HEK293 (cell line): Measurements from ENCODE around the gene ICAM2.

Experiments used
- CTCF ChIA-PET: fragments of 350-600 bp; formaldehyde crosslinking; extraction: SDS; loops from one replicate; lab custom pipeline; 2021; ENCODE audit warnings: antibody characterized with exemption; lab: Yijun Ruan, JAX
- POLR2A ChIA-PET: fragments of 300-600 bp; formaldehyde crosslinking; extraction: SDS; loops from one replicate; lab custom pipeline; 2020; ENCODE audit warnings: antibody characterized with exemption, inconsistent platforms; lab: Yijun Ruan, JAX
- H3K27ac ChIP-seq: fragments of 200-500 bp; sonication (Bioruptor generic); 2 replicates; pipeline ENCODE4 v1.5.1; 2014; ENCODE audit warnings: low read depth, low read length, control low read depth, inconsistent platforms; ENCODE audit errors: extremely low read depth
- H3K36me3 ChIP-seq, 2 experiments: fragments of 200-500 bp in 1 of 2; sonication (Bioruptor generic) in 1 of 2; 1 replicate in 1 of 2; 2 replicates in 1 of 2; pipeline ENCODE4 v1.5.1; 2014 to 2017; ENCODE audit warnings: inconsistent platforms in 2 of 2, low read length in 2 of 2; ENCODE audit not compliant: control insufficient read depth in 2 of 2, insufficient read depth in 1 of 2
- H3K4me1 ChIP-seq: fragments of 200-500 bp; sonication (Bioruptor generic); 2 replicates; pipeline ENCODE4 v1.5.1; 2014; ENCODE audit warnings: mild to moderate bottlenecking, low read length, inconsistent platforms; ENCODE audit not compliant: control insufficient read depth, insufficient read depth
- H3K4me3 ChIP-seq: 2 replicates; pipeline ENCODE4 v1.5.1; 2011; ENCODE audit warnings: low read depth, mild to moderate bottlenecking, control low read depth, low read length, moderate library complexity
- H3K9me3 ChIP-seq: fragments of 200-500 bp; sonication (Bioruptor generic); 2 replicates; pipeline ENCODE4 v1.5.1; 2014; ENCODE audit warnings: low read depth, low read length, inconsistent platforms; ENCODE audit not compliant: control insufficient read depth, insufficient read depth
- BCL11A ChIP-seq: fragments of 450-650 bp; formaldehyde crosslinking; IDR thresholded peaks from 2 replicates; pipeline ENCODE4 v1.5.1; 2016; ENCODE audit warnings: low read depth, missing biosample characterization, missing genetic modification characterization
- EGR2 ChIP-seq: fragments of 450-650 bp; formaldehyde crosslinking; IDR thresholded peaks from 2 replicates; pipeline ENCODE4 v1.5.1; 2016; ENCODE audit warnings: low read depth, missing biosample characterization, missing genetic modification characterization
- FEZF1 ChIP-seq: fragments of 450-650 bp; formaldehyde crosslinking; IDR thresholded peaks from 2 replicates; pipeline ENCODE4 v1.5.1; 2016; ENCODE audit warnings: missing biosample characterization, missing genetic modification characterization
- HOXD13 ChIP-seq: sonication (generic); formaldehyde crosslinking; IDR thresholded peaks from 2 replicates; pipeline ENCODE4 v1.8.0; 2022; ENCODE audit warnings: missing genetic modification reagents, borderline replicate concordance
- KLF17 ChIP-seq: fragments of 450-650 bp; formaldehyde crosslinking; IDR thresholded peaks from 2 replicates; pipeline ENCODE4 v1.5.1; 2016; ENCODE audit warnings: missing biosample characterization, missing genetic modification characterization
- KLF8 ChIP-seq: fragments of 450-650 bp; formaldehyde crosslinking; IDR thresholded peaks from 2 replicates; pipeline ENCODE4 v1.5.1; 2016; ENCODE audit warnings: missing biosample characterization, missing genetic modification characterization
- KLF9 ChIP-seq: fragments of 450-650 bp; formaldehyde crosslinking; IDR thresholded peaks from 2 replicates; pipeline ENCODE4 v1.5.1; 2016; ENCODE audit warnings: missing biosample characterization, missing genetic modification characterization, low read depth
- RBAK ChIP-seq: fragments of 450-650 bp; formaldehyde crosslinking; IDR thresholded peaks from 2 replicates; pipeline ENCODE4 v1.5.1; 2016; ENCODE audit warnings: missing biosample characterization, missing genetic modification characterization
- ZBTB21 ChIP-seq: fragments of 450-650 bp; formaldehyde crosslinking; IDR thresholded peaks from 2 replicates; pipeline ENCODE4 v1.5.1; 2017; ENCODE audit warnings: missing biosample characterization, missing genetic modification characterization
- ZBTB48 ChIP-seq: fragments of 450-650 bp; formaldehyde crosslinking; IDR thresholded peaks from 2 replicates; pipeline ENCODE4 v1.5.1; 2016; ENCODE audit warnings: missing biosample characterization, missing genetic modification characterization
- ZFP41 ChIP-seq: fragments of 450-650 bp; formaldehyde crosslinking; IDR thresholded peaks from 2 replicates; pipeline ENCODE4 v1.5.1; 2016; ENCODE audit warnings: missing biosample characterization, missing genetic modification characterization, borderline replicate concordance
- ZNF157 ChIP-seq: fragments of 450-650 bp; formaldehyde crosslinking; IDR thresholded peaks from 2 replicates; pipeline ENCODE4 v1.5.1; 2016; ENCODE audit warnings: missing biosample characterization, missing genetic modification characterization
- ZNF211 ChIP-seq: fragments of 450-650 bp; formaldehyde crosslinking; IDR thresholded peaks from 2 replicates; pipeline ENCODE4 v1.5.1; 2016; ENCODE audit warnings: low read depth, missing biosample characterization, missing genetic modification characterization
- ZNF302 ChIP-seq: fragments of 450-650 bp; formaldehyde crosslinking; IDR thresholded peaks from 2 replicates; pipeline ENCODE4 v1.5.1; 2016; ENCODE audit warnings: missing biosample characterization, missing genetic modification characterization, low read depth
- ZNF404 ChIP-seq: fragments of 450-650 bp; formaldehyde crosslinking; IDR thresholded peaks from 2 replicates; pipeline ENCODE4 v1.5.1; 2017; ENCODE audit warnings: missing biosample characterization, missing genetic modification characterization
- ZNF423 ChIP-seq: fragments of 450-650 bp; formaldehyde crosslinking; IDR thresholded peaks from 2 replicates; pipeline ENCODE4 v1.5.1; 2016; ENCODE audit warnings: missing biosample characterization, missing genetic modification characterization
- ZNF560 ChIP-seq: fragments of 450-650 bp; formaldehyde crosslinking; IDR thresholded peaks from 2 replicates; pipeline ENCODE4 v1.5.1; 2017; ENCODE audit warnings: missing biosample characterization, missing genetic modification characterization, borderline replicate concordance
- ZNF571 ChIP-seq: fragments of 450-650 bp; formaldehyde crosslinking; IDR thresholded peaks from 2 replicates; pipeline ENCODE4 v1.5.0; 2017; ENCODE audit warnings: missing biosample characterization, missing genetic modification characterization
- ZNF624 ChIP-seq: fragments of 450-650 bp; formaldehyde crosslinking; IDR thresholded peaks from 2 replicates; pipeline ENCODE4 v1.5.1; 2017; ENCODE audit warnings: missing biosample characterization, missing genetic modification characterization
- ZNF645 ChIP-seq: fragments of 450-650 bp; formaldehyde crosslinking; IDR thresholded peaks from 2 replicates; pipeline ENCODE4; 2016; ENCODE audit warnings: missing biosample characterization, missing genetic modification characterization
- ZNF654 ChIP-seq: fragments of 450-650 bp; formaldehyde crosslinking; IDR thresholded peaks from 2 replicates; pipeline ENCODE4 v1.5.1; 2016; ENCODE audit warnings: low read depth, missing biosample characterization, missing genetic modification characterization
- ZNF830 ChIP-seq: fragments of 450-650 bp; IDR thresholded peaks from 2 replicates; pipeline ENCODE4 v1.5.0; 2018; ENCODE audit warnings: missing biosample characterization, missing genetic modification characterization, low read depth, mild to moderate bottlenecking, moderate library complexity
- ZSCAN23 ChIP-seq: fragments of 450-650 bp; formaldehyde crosslinking; IDR thresholded peaks from 2 replicates; pipeline ENCODE4 v1.5.1; 2016; ENCODE audit warnings: missing biosample characterization, missing genetic modification characterization
- ZSCAN4 ChIP-seq: fragments of 450-650 bp; formaldehyde crosslinking; IDR thresholded peaks from 2 replicates; pipeline ENCODE4 v1.5.1; 2017; ENCODE audit warnings: missing biosample characterization, missing genetic modification characterization
- TF ChIP-seq, protein P1 (sequence below): fragments of 450-650 bp; formaldehyde crosslinking; IDR thresholded peaks from 2 replicates; pipeline ENCODE4 v1.5.1; 2017; ENCODE audit warnings: missing biosample characterization, missing genetic modification characterization
- TF ChIP-seq, protein P2 (sequence below): fragments of 450-650 bp; formaldehyde crosslinking; IDR thresholded peaks from 2 replicates; pipeline ENCODE4 v1.5.1; 2016; ENCODE audit warnings: missing biosample characterization, missing genetic modification characterization

ICAM2 gene

DNA sequence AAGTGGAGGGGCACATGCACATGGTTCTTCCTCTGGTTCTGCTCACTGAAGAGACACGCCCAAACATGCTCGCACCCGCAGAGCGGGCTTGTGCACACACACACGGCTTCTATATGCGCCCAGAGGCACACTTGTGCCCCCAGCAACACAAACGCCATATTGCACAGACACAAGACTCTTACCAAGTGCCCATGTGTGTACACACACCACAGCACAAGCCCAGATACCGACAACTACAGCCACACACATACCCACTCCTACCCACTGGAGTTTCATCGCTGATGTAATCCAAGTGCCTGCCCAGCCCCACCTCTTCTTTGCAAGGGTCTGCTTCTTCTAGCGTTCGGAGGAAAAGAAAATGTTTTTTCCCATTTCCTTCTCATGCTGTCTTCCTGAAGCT, 28.8 kb downstream of the ICAM2 start:
- Histone ChIP-seq H3K27ac (no peak overlapping the region), H3K4me1 (no peaks in the 10 kb centered on the region), H3K4me3 (no peak overlapping the region), H3K9me3 (no peaks in the 10 kb centered on the region), H3K36me3 (no peaks in the 10 kb centered on the region)
- CTCF ChIA-PET: interaction anchor here (0.9 to 1.3 kb wide), 3 partner anchors 34 to 142 kb away, joined by 3 to 6 read pairs (median 4); no protein-coding TSS in a partner anchor
- POLR2A ChIA-PET: no interaction called here
- TF ChIP-seq ZNF645 (tag by site-specific recombination) (no peak), RBAK (tag by site-specific recombination) (no peak), ZNF624 (tag by site-specific recombination) (no peak), KLF17 (tag by site-specific recombination) (no peak), ZNF404 (no peak), KLF8 (tag by site-specific recombination) (no peak), ZNF571 (no peak), ZNF560 (tag by site-specific recombination) (no peak), ZBTB21 (tag by site-specific recombination) (no peak), HOXD13 (CRISPR knock-in tag) (no peak), ZNF157 (tag by site-specific recombination) (no peak), FEZF1 (tag by site-specific recombination) (no peak), ZNF302 (tag by site-specific recombination) (no peak), BCL11A (tag by site-specific recombination) (no peak), ZNF423 (no peak), ZNF830 (tag by site-specific recombination) (no peak)
- TF ChIP-seq, protein P1, sequence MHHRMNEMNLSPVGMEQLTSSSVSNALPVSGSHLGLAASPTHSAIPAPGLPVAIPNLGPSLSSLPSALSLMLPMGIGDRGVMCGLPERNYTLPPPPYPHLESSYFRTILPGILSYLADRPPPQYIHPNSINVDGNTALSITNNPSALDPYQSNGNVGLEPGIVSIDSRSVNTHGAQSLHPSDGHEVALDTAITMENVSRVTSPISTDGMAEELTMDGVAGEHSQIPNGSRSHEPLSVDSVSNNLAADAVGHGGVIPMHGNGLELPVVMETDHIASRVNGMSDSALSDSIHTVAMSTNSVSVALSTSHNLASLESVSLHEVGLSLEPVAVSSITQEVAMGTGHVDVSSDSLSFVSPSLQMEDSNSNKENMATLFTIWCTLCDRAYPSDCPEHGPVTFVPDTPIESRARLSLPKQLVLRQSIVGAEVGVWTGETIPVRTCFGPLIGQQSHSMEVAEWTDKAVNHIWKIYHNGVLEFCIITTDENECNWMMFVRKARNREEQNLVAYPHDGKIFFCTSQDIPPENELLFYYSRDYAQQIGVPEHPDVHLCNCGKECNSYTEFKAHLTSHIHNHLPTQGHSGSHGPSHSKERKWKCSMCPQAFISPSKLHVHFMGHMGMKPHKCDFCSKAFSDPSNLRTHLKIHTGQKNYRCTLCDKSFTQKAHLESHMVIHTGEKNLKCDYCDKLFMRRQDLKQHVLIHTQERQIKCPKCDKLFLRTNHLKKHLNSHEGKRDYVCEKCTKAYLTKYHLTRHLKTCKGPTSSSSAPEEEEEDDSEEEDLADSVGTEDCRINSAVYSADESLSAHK (tag by site-specific recombination): no peak

GRCh38 chr17:63989622-63990345, 30.6 kb downstream of the ICAM2 start:
- no peak overlapping the region for H3K27ac ChIP-seq
- ChIA-PET CTCF (interaction anchor here (0.6 to 2.0 kb wide), 7 partner anchors 10 to 429 kb away, joined by 3 to 9 read pairs (median 3); partner anchors contain the start of gene GH1), POLR2A (no interaction called here)
- H3K36me3 ChIP-seq: no peaks in the 10 kb centered on the region
- H3K4me3 ChIP-seq: no peak overlapping the region
- H3K9me3 ChIP-seq: no peaks in the 10 kb centered on the region
- H3K4me1 ChIP-seq: no peaks in the 10 kb centered on the region
- TF ChIP-seq ZSCAN23 (tag by site-specific recombination) (no peak), ZNF302 (tag by site-specific recombination) (no peak), ZFP41 (no peak), RBAK (tag by site-specific recombination) (no peak), ZSCAN4 (tag by site-specific recombination) (0 out of 2 replicates have a peak, but pooled peaks have one; percentile 26), EGR2 (tag by site-specific recombination) (peak; percentile 94), ZBTB48 (tag by site-specific recombination) (no peak), KLF8 (tag by site-specific recombination) (no peak), KLF9 (tag by site-specific recombination) (peak; percentile 94), ZNF654 (tag by site-specific recombination) (no peak), ZNF211 (tag by site-specific recombination) (no peak)
- TF ChIP-seq, protein P2, sequence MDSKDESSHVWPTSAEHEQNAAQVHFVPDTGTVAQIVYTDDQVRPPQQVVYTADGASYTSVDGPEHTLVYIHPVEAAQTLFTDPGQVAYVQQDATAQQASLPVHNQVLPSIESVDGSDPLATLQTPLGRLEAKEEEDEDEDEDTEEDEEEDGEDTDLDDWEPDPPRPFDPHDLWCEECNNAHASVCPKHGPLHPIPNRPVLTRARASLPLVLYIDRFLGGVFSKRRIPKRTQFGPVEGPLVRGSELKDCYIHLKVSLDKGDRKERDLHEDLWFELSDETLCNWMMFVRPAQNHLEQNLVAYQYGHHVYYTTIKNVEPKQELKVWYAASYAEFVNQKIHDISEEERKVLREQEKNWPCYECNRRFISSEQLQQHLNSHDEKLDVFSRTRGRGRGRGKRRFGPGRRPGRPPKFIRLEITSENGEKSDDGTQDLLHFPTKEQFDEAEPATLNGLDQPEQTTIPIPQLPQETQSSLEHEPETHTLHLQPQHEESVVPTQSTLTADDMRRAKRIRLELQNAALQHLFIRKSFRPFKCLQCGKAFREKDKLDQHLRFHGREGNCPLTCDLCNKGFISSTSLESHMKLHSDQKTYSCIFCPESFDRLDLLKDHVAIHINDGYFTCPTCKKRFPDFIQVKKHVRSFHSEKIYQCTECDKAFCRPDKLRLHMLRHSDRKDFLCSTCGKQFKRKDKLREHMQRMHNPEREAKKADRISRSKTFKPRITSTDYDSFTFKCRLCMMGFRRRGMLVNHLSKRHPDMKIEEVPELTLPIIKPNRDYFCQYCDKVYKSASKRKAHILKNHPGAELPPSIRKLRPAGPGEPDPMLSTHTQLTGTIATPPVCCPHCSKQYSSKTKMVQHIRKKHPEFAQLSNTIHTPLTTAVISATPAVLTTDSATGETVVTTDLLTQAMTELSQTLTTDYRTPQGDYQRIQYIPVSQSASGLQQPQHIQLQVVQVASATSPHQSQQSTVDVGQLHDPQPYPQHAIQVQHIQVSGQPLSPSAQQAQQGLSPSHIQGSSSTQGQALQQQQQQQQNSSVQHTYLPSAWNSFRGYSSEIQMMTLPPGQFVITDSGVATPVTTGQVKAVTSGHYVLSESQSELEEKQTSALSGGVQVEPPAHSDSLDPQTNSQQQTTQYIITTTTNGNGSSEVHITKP (tag by site-specific recombination): no peak
